HG03378 (cell line): ENCODE data around the gene RUNX1.

ENCODE experiments used
- ATAC-seq: cut with Tn5 transposase; IDR thresholded peaks from one replicate; pipeline ENCODE4 v1.9.1; 2021; ENCODE audit warnings: mild to moderate bottlenecking, moderate library complexity; ENCODE audit not compliant: unreplicated experiment

RUNX1 gene

DNA sequence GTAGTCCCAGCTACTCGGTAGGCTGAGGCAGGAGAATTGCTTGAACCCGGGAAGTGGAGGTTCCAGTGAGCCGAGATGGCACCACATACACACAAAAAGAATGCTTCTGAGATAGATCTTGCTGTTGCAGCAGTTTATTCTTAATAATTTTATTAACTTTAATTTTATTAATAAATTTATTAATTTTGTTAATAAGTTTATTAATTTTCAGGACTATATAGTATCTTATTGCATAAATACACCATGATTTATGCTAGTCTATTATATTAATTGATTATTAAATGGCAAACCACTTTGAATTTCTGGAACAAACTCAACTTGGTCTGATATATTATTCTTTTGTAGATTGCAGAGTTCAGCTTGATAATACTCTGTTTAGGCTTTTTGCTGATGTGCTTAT lies 280.8 kb downstream of the RUNX1 start:
- no peak for ATAC-seq

DNA sequence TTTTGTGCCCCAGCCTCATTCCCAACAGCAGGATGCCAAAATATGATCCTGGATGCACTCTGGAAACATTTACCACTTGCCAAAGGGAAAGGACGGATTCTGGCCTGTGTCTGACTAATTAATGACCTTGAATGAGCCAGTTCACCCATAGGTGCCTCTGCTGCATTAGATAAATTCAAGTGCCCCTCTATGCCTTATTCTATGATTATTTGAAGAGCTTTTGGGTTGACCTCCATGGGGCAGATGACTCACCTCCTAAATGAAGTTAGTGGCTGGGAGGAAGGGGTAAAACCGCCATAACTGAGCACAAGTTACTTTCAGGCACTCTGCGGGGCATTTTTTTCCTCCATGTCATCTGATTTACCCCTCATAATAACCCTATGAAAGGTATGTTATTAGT lies 282.2 kb downstream of the RUNX1 start:
- no peak for ATAC-seq

DNA sequence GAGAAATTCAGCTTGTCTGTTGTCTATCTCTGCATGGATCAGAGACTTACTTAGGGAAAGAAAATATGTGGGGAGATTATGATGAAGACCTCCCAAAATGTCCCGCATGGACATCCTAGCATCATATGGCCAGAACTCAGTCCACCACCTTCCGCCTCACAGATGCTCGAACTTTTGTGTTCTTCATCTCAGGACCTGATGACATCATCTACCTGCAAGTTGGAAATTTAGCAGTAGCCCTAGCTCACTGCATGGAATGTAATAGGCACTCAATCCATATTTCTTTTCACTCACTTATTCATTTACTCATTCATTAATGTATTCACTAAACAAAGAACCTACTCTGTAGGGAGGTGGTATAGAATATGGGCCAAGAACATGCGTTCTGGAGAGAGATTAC lies 283.5 kb downstream of the RUNX1 start:
- ATAC-seq, result no peak

DNA sequence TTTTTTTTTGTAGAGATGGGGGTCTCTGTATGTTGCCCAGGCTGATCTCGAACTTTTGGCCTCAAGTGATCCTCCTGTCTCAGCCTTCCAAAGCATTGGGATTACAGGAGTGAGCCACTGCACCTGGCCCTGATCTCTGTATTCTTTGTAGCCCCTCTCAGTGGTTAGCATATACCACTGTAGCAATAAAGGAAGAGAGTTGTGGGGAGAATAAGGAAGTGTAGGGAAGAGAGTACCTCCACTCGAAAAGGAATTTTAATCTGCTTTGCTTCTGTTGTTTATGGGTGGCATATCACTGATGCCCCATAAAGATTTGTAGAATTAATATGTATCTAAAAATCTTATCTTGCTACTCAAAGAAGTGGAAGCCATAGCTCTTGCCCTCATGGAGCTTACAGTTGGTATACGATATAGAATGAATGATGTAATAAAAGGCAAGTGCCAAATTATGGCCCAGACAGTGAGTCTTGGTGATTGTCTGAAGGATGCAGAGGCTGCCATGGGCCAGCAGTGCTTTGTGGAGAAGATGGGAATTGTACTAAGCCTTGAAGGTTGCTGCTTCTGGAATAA lies 284.3 kb downstream of the RUNX1 start:
- no peak for ATAC-seq

DNA sequence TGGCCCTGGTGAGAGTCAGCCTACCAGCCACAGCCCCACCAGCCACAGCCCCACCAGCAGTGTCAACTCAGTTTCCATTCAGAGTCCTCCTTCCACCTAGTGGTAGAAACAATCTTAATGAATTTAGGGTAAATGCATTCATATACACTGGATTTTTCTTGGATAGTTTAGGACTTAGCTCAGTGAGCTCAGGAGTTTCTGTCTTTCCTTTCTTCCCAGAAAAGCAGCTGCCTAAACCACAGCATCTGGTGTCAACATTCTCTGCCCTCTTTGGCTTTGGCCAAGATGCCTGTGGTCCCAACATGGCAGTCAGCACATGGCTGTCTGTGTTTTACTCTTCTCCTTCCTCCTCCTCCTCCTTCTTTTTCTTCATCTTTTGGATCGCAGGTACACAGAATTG lies 286.3 kb downstream of the RUNX1 start:
- no peak for ATAC-seq

DNA sequence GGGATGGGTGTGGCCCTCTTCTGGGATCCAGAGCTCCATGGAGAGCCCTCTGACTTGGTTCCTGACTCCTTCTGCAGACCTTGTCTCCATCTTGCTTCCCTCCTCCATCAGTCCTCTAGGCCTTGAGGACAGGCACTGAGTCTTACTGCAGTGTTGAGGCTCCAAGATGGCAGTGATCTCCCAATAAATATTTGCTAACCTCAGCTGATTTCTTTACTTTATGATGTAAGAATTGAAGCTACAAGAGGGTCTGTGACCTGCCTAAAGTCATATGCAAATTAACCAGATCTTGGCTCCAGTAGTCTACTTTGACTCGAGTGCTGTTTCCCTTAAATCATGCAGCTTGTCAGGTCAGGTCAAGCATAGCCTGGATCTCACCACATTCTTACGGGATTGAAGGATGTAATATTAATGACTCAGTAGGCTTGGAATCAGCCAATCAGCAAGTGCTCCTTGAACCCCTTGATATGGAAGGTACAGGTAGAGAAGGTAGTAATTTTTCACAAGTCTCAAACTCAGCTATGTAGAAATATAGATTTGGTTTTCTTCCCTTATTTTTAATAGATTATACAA lies 287.3 kb downstream of the RUNX1 start:
- no peak for ATAC-seq

DNA sequence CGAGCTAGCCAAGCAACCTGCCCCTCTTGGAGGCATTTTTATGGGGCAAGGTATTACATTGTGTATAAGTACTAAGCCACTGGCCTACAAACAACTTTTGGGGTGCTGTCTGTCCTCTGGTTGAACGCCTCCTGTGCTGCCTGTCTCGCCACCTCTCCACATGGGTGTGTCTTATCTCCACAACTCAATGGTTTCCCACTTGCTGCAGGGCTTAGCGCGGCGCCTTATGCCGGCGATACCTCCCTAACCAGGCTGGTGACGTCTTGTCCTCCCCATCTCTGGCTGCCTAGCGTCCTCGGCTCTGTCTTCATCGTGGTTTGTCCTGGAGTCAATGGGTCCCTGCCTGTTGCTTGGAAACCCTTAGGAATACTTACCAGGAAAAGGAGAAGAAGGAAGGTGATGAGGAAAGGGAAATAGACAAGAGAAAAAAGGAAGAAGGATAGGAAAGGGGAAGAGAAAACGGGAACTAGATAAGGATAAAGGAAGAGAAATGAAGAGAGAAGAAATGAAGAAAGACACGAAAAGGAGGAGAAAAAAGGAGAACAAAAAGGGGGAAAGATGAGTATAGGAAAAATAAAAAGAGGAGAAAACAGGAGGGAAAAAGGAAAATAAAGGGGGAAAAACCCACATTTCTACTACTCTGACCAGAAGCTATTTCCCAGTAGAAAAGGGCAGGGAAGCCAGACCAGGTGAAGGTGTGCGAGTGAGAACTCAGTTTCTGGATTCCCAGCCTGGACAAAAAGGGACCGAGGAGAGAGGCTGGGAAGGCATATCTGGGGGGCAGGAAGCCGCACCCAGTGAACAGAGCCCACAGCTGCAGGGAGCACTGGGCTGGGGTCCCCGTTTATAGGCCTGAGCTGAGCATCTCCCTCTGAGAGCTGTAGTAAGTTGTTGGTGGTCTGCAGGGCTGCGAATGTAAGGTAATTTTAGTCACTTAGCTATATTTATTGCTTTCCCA lies 294.1 kb downstream of the RUNX1 start:
- no peak for ATAC-seq

DNA sequence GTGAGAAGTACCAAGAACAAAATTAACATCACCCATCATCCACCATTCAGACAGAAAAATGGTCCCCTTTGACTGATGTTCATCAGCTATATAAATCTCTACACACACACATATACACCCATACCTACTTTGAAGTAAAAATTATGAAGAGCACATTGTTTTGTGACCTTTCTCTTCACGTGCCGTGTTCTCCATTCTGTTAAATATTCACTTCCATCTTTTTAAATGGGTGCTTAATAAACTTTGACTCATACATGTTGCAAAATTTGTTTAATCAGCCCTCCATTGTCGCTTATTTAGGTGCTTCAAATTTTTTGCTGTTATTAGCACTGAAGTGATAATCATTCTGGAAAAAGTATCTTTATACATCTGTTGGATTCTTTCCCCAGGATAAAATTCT lies 300.2 kb downstream of the RUNX1 start:
- no peak for ATAC-seq

DNA sequence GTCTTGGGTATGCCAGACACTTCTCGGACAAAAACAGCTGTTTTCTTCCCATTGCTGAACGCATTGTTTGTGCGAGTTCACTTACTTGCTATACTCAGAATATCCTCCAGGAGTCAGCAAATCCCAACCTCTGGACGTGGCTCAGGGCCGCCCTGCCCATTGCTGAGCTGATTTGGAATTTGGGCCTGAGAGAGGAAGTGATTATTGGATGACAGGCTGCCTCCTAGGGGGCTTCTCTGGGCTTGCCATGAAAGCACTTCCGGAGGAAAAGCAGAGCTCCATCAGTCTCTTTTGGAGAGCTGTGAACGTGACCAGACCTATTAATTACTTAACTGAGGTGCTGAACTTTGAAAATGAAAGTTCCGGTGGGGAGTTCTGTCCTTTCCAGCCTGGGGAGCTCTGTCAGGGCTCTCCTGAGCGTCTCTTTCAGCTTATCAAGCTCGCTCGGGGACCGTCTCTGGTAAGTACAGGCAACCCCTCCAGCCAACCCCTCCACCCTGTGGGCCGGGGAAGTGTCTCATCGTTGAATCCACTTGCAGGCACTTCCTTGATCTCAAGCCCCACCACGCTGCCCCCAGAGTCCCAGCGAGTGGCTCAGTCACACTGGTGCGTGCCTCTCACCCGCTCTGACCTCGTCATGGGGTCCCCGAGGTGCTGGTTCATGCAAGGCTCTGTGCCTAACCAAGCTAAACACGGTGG lies 303.4 kb downstream of the RUNX1 start:
- ATAC-seq, result peak; percentile 64

DNA sequence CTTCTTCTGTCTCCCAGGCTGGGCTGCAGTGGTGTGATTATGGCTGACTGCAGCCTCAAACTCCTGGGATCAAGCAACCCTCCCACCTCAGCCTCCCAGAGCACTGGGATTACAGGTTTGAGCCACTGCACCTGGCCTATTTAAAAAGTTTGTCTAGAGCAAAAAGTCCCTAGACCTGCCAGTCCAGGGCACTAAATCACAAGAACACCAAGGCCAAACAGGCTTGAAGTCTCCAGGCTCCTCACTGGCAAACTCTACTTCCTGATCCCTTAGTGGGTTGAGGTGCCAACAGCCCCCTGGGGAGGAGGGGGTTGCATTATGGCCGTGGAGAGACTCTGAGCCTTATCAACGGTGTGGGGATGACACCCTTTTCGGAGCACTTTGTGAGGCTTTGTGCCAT lies 304.3 kb downstream of the RUNX1 start:
- ATAC-seq, result no peak

DNA sequence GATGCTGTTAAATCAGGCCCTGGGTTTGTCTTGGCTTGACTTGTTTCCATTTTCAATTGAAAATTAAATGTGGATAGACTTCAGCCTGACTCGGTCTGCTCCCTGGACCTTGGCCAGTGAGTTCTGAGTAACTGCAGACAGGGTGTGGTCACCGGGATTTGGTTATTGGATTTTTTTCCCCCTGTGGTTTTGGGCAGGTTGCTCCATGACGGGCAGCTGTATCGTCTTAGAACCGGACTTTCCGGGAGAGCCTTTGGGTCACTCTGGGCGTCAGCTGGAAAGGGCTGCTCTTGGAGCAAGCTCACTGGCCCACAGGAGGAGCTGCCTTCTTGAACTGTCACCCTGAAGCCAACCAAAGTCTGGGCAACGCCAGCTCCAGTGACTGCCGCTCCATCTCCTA lies 305.3 kb downstream of the RUNX1 start:
- no peak for ATAC-seq

DNA sequence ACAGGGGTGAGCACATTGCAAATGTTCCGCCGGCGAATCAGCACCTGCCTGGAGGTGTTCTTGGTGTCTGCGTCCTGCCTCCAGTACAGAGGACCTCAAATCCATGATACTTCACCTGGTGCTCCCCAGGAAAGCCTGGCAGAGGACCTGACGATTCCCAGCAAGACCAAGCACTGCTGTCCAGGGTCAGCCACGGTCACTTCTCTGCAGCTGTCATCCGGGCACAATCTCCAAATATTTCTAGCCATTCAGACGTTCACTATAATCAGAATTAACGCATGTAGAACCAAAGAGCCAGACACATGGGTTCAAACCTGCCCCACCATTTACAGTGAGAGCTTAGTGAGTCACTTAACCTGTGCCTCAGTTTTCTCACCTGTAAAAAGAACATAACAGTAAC lies 305.8 kb downstream of the RUNX1 start:
- no peak for ATAC-seq

DNA sequence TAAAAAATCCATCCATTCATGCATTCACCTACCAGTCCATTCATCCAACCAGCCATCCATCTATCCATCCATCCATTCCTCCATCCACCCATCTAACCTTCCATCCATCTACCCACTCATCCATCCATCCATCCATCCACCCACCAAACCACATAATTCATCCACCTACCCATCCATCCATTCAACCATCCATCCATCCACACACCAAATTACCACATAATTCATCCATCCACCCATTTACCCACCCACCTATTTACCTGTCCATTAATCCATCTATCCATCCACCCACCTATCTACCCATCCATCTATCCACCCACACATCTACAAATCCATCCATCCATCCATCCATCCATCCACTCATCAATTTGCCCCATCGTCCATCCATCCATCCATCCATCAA lies 308.9 kb downstream of the RUNX1 start:
- ATAC-seq, result no peak
